Activated naive CD8-positive, alpha-beta T cell treated with anti-CD3 and anti-CD28 coated beads, Interleukin-2, amount 50 U/mL, for 24 hours (primary cell): Measurements from ENCODE around the gene DCBLD2.

Source experiments
- ATAC-seq: fragments of 150-1000 bp; cut with Tn5 transposase; one replicate; pipeline ENCODE4 v1.10.0; 2021
- DNase-seq: peaks from one replicate; pipeline ENCODE4 v3.0.0; 2021
- H3K27ac Mint-ChIP-seq: one replicate; pipeline ENCODE4 v1.8.0; 2021; ENCODE audit warnings: mild to moderate bottlenecking, mixed read lengths
- H3K27me3 Mint-ChIP-seq: one replicate; pipeline ENCODE4 v1.8.0; 2021; ENCODE audit warnings: mixed read lengths
- H3K36me3 Mint-ChIP-seq: one replicate; pipeline ENCODE4 v1.8.0; 2021; ENCODE audit warnings: low read depth, mixed read lengths
- H3K4me1 Mint-ChIP-seq: one replicate; pipeline ENCODE4 v1.8.0; 2021; ENCODE audit warnings: mixed read lengths
- H3K4me3 Mint-ChIP-seq: one replicate; pipeline ENCODE4 v1.8.0; 2021; ENCODE audit warnings: mild to moderate bottlenecking, moderate library complexity, mixed read lengths
- H3K9me3 Mint-ChIP-seq: one replicate; pipeline ENCODE4 v1.8.0; 2021; ENCODE audit warnings: mixed read lengths

Gene DCBLD2

GRCh38 chr3:98765721-98766120, 135.8 kb downstream of the DCBLD2 start:
- H3K4me3 Mint-ChIP-seq: no peak overlapping the region
- peaks cover 7% of the 10 kb centered on the region for H3K4me1 Mint-ChIP-seq
- no peaks in the 10 kb centered on the region for H3K36me3 Mint-ChIP-seq
- H3K9me3 Mint-ChIP-seq: no peaks in the 10 kb centered on the region
- no peak for ATAC-seq
- no peak for DNase-seq
- no peak overlapping the region for H3K27ac Mint-ChIP-seq
- peaks cover 5% of the 10 kb centered on the region for H3K27me3 Mint-ChIP-seq

GRCh38 chr3:98764472-98764884, 137.0 kb downstream of the DCBLD2 start:
- ATAC-seq (no peak), DNase-seq (no peak)
- no peaks in the 10 kb centered on the region for H3K9me3 Mint-ChIP-seq
- no peak overlapping the region for H3K27ac Mint-ChIP-seq
- no peaks in the 10 kb centered on the region for H3K36me3 Mint-ChIP-seq
- peaks cover 5% of the 10 kb centered on the region for H3K4me1 Mint-ChIP-seq
- H3K4me3 Mint-ChIP-seq: no peak overlapping the region
- H3K27me3 Mint-ChIP-seq: peaks cover 4% of the 10 kb centered on the region

- peaks cover 5% of the 10 kb centered on the region for H3K4me1 Mint-ChIP-seq
- H3K27ac Mint-ChIP-seq: no peak overlapping the region
- H3K27me3 Mint-ChIP-seq: peaks cover 5% of the 10 kb centered on the region
- ATAC-seq: no peak
- no peaks in the 10 kb centered on the region for H3K9me3 Mint-ChIP-seq
- no peak overlapping the region for H3K4me3 Mint-ChIP-seq
- DNase-seq: no peak
- H3K36me3 Mint-ChIP-seq: no peaks in the 10 kb centered on the region
Measured at GRCh38 chr3:98763819-98764418, 137.6 kb downstream of the DCBLD2 start.

- Mint-ChIP-seq H3K27me3 (peaks cover 5% of the 10 kb centered on the region), H3K4me1 (peaks cover 5% of the 10 kb centered on the region), H3K9me3 (no peaks in the 10 kb centered on the region), H3K36me3 (no peaks in the 10 kb centered on the region), H3K27ac (no peak within 1 kb of the TSS), H3K4me3 (no peak within 1 kb of the TSS)
- no peak for DNase-seq
- ATAC-seq: no peak
Measured at GRCh38 chr3:98763076-98763475, 138.4 kb downstream of the DCBLD2 start, which contains the start of gene ST3GAL6. ST3GAL6 (plus strand) TSS chr3:98763340; CDS start chr3:98768441, 5,101 bp downstream.

- H3K4me1 Mint-ChIP-seq: peaks cover 5% of the 10 kb centered on the region
- ATAC-seq (no peak), DNase-seq (no peak)
- peaks cover 3% of the 10 kb centered on the region for H3K27me3 Mint-ChIP-seq
- H3K36me3 Mint-ChIP-seq: no peaks in the 10 kb centered on the region
- no peak overlapping the region for H3K27ac Mint-ChIP-seq
- H3K9me3 Mint-ChIP-seq: no peaks in the 10 kb centered on the region
- H3K4me3 Mint-ChIP-seq: no peak overlapping the region
Measured at GRCh38 chr3:98761643-98762229, 139.8 kb downstream of the DCBLD2 start.

GRCh38 chr3:98759629-98760028, 141.9 kb downstream of the DCBLD2 start:
- Mint-ChIP-seq H3K27me3 (peaks cover 3% of the 10 kb centered on the region), H3K27ac (no peak overlapping the region), H3K9me3 (no peaks in the 10 kb centered on the region), H3K4me1 (peaks cover 5% of the 10 kb centered on the region), H3K4me3 (no peak overlapping the region), H3K36me3 (no peaks in the 10 kb centered on the region)
- DNase-seq (no peak), ATAC-seq (no peak)

- peaks cover 5% of the 10 kb centered on the region for H3K27me3 Mint-ChIP-seq
- peaks cover 2% of the 10 kb centered on the region for H3K4me1 Mint-ChIP-seq
- no peak overlapping the region for H3K27ac Mint-ChIP-seq
- no peak overlapping the region for H3K4me3 Mint-ChIP-seq
- ATAC-seq (no peak), DNase-seq (no peak)
- H3K36me3 Mint-ChIP-seq: no peaks in the 10 kb centered on the region
- H3K9me3 Mint-ChIP-seq: no peaks in the 10 kb centered on the region
Measured at GRCh38 chr3:98755601-98756000, 145.9 kb downstream of the DCBLD2 start.

GRCh38 chr3:98754483-98754882, 147.0 kb downstream of the DCBLD2 start:
- Mint-ChIP-seq H3K27me3 (peaks cover 3% of the 10 kb centered on the region), H3K9me3 (no peaks in the 10 kb centered on the region), H3K4me3 (no peak overlapping the region), H3K36me3 (no peaks in the 10 kb centered on the region), H3K4me1 (no peaks in the 10 kb centered on the region), H3K27ac (no peak overlapping the region)
- DNase-seq (no peak), ATAC-seq (no peak)

- Mint-ChIP-seq H3K9me3 (no peaks in the 10 kb centered on the region), H3K36me3 (no peaks in the 10 kb centered on the region), H3K4me1 (no peaks in the 10 kb centered on the region), H3K27me3 (peaks cover 7% of the 10 kb centered on the region), H3K4me3 (no peak overlapping the region), H3K27ac (no peak overlapping the region)
- DNase-seq: no peak
- no peak for ATAC-seq
Measured at GRCh38 chr3:98750276-98750919, 151.1 kb downstream of the DCBLD2 start.

- no peaks in the 10 kb centered on the region for H3K36me3 Mint-ChIP-seq
- no peak overlapping the region for H3K4me3 Mint-ChIP-seq
- DNase-seq: no peak
- no peaks in the 10 kb centered on the region for H3K4me1 Mint-ChIP-seq
- H3K27ac Mint-ChIP-seq: no peak overlapping the region
- no peaks in the 10 kb centered on the region for H3K9me3 Mint-ChIP-seq
- H3K27me3 Mint-ChIP-seq: peaks cover 5% of the 10 kb centered on the region
- no peak for ATAC-seq
Measured at GRCh38 chr3:98746882-98747281, 154.6 kb downstream of the DCBLD2 start.

- H3K4me3 Mint-ChIP-seq: no peak overlapping the region
- DNase-seq (no peak), ATAC-seq (no peak)
- no peaks in the 10 kb centered on the region for H3K4me1 Mint-ChIP-seq
- no peaks in the 10 kb centered on the region for H3K9me3 Mint-ChIP-seq
- H3K27me3 Mint-ChIP-seq: peaks cover 5% of the 10 kb centered on the region
- no peaks in the 10 kb centered on the region for H3K36me3 Mint-ChIP-seq
- H3K27ac Mint-ChIP-seq: no peak overlapping the region
Measured at GRCh38 chr3:98746122-98746521, 155.4 kb downstream of the DCBLD2 start.
